ENCODE data around the gene FNDC3A.

GRCh38 chr13:49063497-49063896 is 87.8 kb downstream of the FNDC3A start:
- TF ChIP-seq SUZ12 (IDR thresholded peaks at IDR 0.05; ENCODE audit: extremely low read depth, insufficient read depth, insufficient read length) (no peak), YY1 (IDR thresholded peaks at IDR 0.05; ENCODE audit: insufficient read depth, insufficient read length) (no peak)

Measured in NT2/D1 (cell line).